Neural crest cell (in vitro differentiated cells): ENCODE data around the gene CCL1. TPM values are rescaled to one million over a fixed set of nuclear protein-coding genes. Genes with fewer than 3 reads are reported as not detected.

ENCODE experiments used
- DNase-seq: peaks from one replicate; pipeline ENCODE4 v3.0.0; 2021; ENCODE audit warnings: low read depth, mixed read lengths, low spot score
- H3K27ac Mint-ChIP-seq: one replicate; pipeline ENCODE4 v1.8.0; 2021; ENCODE audit warnings: mild to moderate bottlenecking, mixed read lengths; ENCODE audit not compliant: unreplicated experiment
- H3K27me3 Mint-ChIP-seq: 2 replicates; pipeline ENCODE4 v1.8.0; 2021; ENCODE audit warnings: low read depth, mild to moderate bottlenecking, mixed read lengths
- H3K36me3 Mint-ChIP-seq: 2 replicates; pipeline ENCODE4 v1.8.0; 2021; ENCODE audit warnings: low read depth, mild to moderate bottlenecking, mixed read lengths
- H3K4me1 Mint-ChIP-seq: 2 replicates; pipeline ENCODE4 v1.8.0; 2021; ENCODE audit warnings: mixed read lengths
- H3K4me3 Mint-ChIP-seq: one replicate; pipeline ENCODE4 v1.8.0; 2021; ENCODE audit warnings: mild to moderate bottlenecking, mixed read lengths
- H3K9me3 Mint-ChIP-seq: 2 replicates; pipeline ENCODE4 v1.8.0; 2021; ENCODE audit warnings: mixed read lengths
- total RNA-seq: library from RNA; stranded (reverse); gene quantifications from 2 replicates; pipeline ENCODE4 v1.2.1, GENCODE V29; 2021
- TF ChIP-seq, protein P1 (sequence below): fragments of 200-600 bp; sonication (generic); conservative IDR thresholded peaks from 2 replicates; pipeline ENCODE4 v1.5.0; 2021; ENCODE audit warnings: antibody characterized with exemption, mild to moderate bottlenecking

Gene CCL1
- total RNA-seq, 1 donor from 2014 or later, result not detected

DNA sequence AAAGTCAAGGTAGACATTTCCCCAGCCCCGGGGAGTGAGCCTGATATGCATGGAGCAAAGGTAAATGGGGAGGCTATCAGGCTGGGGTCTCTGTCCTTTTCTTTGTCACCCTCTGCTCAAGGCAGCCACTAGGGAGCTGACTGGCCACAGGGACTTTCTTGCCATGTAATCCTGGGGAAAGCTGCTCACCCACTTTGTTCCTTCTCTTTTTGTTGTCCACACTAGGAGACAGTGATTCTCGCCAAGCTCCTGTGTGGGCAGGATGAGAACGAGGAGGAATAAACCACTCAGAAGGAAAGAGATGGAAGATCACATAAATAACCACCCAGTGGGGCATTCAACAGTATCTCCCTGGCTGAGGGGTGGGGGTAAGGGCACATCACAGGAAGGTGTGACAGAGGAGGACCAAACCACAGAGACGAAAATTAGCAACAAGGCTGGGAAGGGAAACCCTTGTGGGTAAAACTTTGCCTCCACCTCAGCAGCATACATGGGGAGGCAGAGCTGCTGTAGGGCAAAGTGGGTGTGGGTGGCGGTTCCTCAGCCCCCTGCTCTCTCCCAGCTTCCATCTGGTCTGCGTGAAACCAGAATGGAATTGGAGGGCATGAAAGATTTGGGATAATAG is 26.2 kb upstream of the CCL1 start:
- no peaks in the 10 kb centered on the region for H3K4me1 Mint-ChIP-seq

GRCh38 chr17:34387566-34387965 is 24.5 kb upstream of the CCL1 start:
- Mint-ChIP-seq H3K4me3 (no peak overlapping the region), H3K36me3 (no peaks in the 10 kb centered on the region), H3K27me3 (peaks cover 36% of the 10 kb centered on the region), H3K27ac (no peak overlapping the region), H3K4me1 (no peaks in the 10 kb centered on the region), H3K9me3 (no peaks in the 10 kb centered on the region)
- TF ChIP-seq, protein P1, sequence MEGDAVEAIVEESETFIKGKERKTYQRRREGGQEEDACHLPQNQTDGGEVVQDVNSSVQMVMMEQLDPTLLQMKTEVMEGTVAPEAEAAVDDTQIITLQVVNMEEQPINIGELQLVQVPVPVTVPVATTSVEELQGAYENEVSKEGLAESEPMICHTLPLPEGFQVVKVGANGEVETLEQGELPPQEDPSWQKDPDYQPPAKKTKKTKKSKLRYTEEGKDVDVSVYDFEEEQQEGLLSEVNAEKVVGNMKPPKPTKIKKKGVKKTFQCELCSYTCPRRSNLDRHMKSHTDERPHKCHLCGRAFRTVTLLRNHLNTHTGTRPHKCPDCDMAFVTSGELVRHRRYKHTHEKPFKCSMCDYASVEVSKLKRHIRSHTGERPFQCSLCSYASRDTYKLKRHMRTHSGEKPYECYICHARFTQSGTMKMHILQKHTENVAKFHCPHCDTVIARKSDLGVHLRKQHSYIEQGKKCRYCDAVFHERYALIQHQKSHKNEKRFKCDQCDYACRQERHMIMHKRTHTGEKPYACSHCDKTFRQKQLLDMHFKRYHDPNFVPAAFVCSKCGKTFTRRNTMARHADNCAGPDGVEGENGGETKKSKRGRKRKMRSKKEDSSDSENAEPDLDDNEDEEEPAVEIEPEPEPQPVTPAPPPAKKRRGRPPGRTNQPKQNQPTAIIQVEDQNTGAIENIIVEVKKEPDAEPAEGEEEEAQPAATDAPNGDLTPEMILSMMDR, result no peak
- no peak for DNase-seq

More for the DNA sequence above, 26.2 kb upstream of the CCL1 start:
- no peaks in the 10 kb centered on the region for H3K36me3 Mint-ChIP-seq
- TF ChIP-seq, protein P1, result no peak
- H3K4me3 Mint-ChIP-seq, result no peak overlapping the region
- H3K27me3 Mint-ChIP-seq, result peaks cover 28% of the 10 kb centered on the region
- H3K27ac Mint-ChIP-seq, result peak overlapping the region; percentile 52
- no peak for DNase-seq
- no peaks in the 10 kb centered on the region for H3K9me3 Mint-ChIP-seq

- Mint-ChIP-seq H3K27ac (no peak overlapping the region), H3K4me1 (no peaks in the 10 kb centered on the region), H3K27me3 (peaks cover 32% of the 10 kb centered on the region)
Observed at GRCh38 chr17:34386697-34387550, 23.9 kb upstream of the CCL1 start.

GRCh38 chr17:34386343-34386696 is 23.3 kb upstream of the CCL1 start:
- TF ChIP-seq, protein P1, result no peak
- Mint-ChIP-seq H3K9me3 (no peaks in the 10 kb centered on the region), H3K36me3 (no peaks in the 10 kb centered on the region), H3K27me3 (peaks cover 30% of the 10 kb centered on the region), H3K27ac (no peak overlapping the region), H3K4me3 (no peak overlapping the region), H3K4me1 (no peaks in the 10 kb centered on the region)
- no peak for DNase-seq

More at GRCh38 chr17:34386697-34387550, 23.9 kb upstream of the CCL1 start:
- TF ChIP-seq, protein P1, result no peak
- Mint-ChIP-seq H3K9me3 (no peaks in the 10 kb centered on the region), H3K4me3 (no peak overlapping the region), H3K36me3 (no peaks in the 10 kb centered on the region)
- DNase-seq, result no peak

DNA sequence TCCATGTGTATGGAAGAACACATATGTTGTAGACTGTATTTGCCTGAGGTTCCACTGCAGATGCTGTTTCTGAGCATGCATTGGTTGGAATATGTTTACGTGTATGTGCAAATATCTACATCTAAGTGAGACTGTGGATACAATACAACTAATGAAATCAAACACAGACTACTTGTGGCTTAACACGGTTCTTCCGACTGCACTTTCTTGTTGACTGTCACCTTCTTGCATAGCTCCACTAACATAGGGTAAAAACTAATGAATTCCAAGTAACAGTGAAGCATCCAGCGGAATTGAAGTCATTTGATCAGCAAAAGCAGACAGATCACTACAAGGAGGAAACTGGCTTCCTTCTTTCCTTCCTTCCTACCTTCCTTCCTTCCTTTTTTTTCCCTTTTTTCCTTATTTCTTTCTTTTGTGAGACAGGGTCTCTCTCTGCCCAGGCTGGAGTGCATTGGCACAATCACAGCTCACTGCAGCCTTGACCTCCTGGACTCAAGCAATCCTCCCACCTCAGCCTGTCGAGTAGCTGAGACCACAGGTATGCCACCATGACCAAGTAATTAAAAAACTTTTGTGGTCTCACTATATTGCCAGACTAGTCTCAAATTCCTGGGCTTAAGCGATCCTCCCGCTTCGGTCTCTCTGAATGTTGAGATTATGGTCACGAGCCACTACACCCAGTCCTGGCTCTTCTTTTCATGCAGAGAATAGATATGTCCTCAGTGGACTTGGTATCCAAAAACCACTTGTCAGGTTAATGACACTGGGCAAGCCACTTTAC is 22.0 kb upstream of the CCL1 start:
- TF ChIP-seq, protein P1, result no peak
- no peaks in the 10 kb centered on the region for H3K36me3 Mint-ChIP-seq
- no peak overlapping the region for H3K4me3 Mint-ChIP-seq
- H3K9me3 Mint-ChIP-seq, result no peaks in the 10 kb centered on the region
- no peak for DNase-seq
- H3K4me1 Mint-ChIP-seq, result no peaks in the 10 kb centered on the region
- no peak overlapping the region for H3K27ac Mint-ChIP-seq
- H3K27me3 Mint-ChIP-seq, result peaks cover 30% of the 10 kb centered on the region
